SK-N-SH treated with all-trans-retinoic acid at 6 μM for 48 hours (cell line): Measurements from ENCODE around the gene PLA2G4B.

Source experiments
- ARNTL ChIP-seq: fragments of 450-650 bp; formaldehyde crosslinking; IDR thresholded peaks from 2 replicates; pipeline ENCODE4 v1.5.0; 2020; ENCODE audit warnings: low read depth, mild to moderate bottlenecking, moderate library complexity, borderline replicate concordance
- CSDC2 ChIP-seq: fragments of 250-450 bp; sonication (Bioruptor Pico); IDR thresholded peaks from 2 replicates; pipeline ENCODE4 v1.5.0; 2020; ENCODE audit warnings: mild to moderate bottlenecking, moderate library complexity
- ESRRG ChIP-seq: fragments of 250-450 bp; sonication (Bioruptor Pico); IDR thresholded peaks from 2 replicates; pipeline ENCODE4 v1.6.1; 2021; ENCODE audit warnings: mild to moderate bottlenecking
- RARB ChIP-seq: fragments of 250-450 bp; sonication (Bioruptor Pico); IDR thresholded peaks from 2 replicates; pipeline ENCODE4 v1.8.0; 2021; ENCODE audit warnings: mild to moderate bottlenecking, moderate library complexity
- TCF4 ChIP-seq: fragments of 250-450 bp; sonication (Bioruptor Pico); IDR thresholded peaks from 2 replicates; pipeline ENCODE4 v1.8.0; 2021; ENCODE audit warnings: mild to moderate bottlenecking, moderate library complexity, borderline replicate concordance
- ZFP3 ChIP-seq: fragments of 250-450 bp; sonication (Bioruptor Pico); IDR thresholded peaks from 2 replicates; pipeline ENCODE4 v1.5.0; 2020; ENCODE audit warnings: mild to moderate bottlenecking, moderate library complexity
- ZFP30 ChIP-seq: fragments of 450-650 bp; formaldehyde crosslinking; IDR thresholded peaks from 2 replicates; pipeline ENCODE4 v1.5.0; 2022; ENCODE audit warnings: mild to moderate bottlenecking, moderate library complexity
- ZNF70 ChIP-seq: fragments of 450-650 bp; formaldehyde crosslinking; IDR thresholded peaks from 2 replicates; pipeline ENCODE4 v1.5.0; 2020; ENCODE audit warnings: mild to moderate bottlenecking, moderate library complexity
- TF ChIP-seq, protein P1 (sequence below): fragments of 250-450 bp; sonication (Bioruptor Pico); IDR thresholded peaks from 2 replicates; pipeline ENCODE4 v1.5.1; 2021; ENCODE audit warnings: mild to moderate bottlenecking, moderate library complexity
- TF ChIP-seq, protein P2 (sequence below): fragments of 250-450 bp; sonication (Bioruptor Pico); IDR thresholded peaks from 2 replicates; pipeline ENCODE4 v1.8.0; 2021; ENCODE audit warnings: low read depth, mild to moderate bottlenecking, moderate library complexity, borderline replicate concordance

DNA sequence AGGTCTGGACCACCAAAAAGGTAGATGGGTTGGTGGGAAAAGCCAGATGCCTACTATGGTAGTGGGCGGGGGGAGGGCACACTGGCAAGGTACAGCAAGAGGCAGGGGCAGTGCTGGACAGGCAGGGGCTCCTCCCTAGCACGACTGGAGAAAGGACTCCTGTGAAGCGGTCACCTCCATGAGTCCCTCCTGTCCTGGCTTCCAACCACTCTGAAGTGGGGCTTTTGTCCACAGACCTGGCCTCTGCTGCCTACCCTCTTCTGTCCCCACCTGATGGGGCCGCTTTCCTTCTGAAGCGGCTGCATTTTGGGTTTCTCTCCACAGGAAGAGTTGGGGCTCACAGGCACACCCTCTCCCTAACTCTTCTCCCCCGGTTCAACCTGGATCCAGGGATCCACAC lies 57.9 kb downstream of the PLA2G4B start:
- TF ChIP-seq TCF4 (CRISPR knock-in tag) (no peak), ZFP30 (CRISPR knock-in tag) (no peak), ZNF70 (CRISPR knock-in tag) (no peak), RARB (no peak), ESRRG (CRISPR knock-in tag) (no peak), CSDC2 (CRISPR knock-in tag) (no peak), ZFP3 (CRISPR knock-in tag) (no peak), ARNTL (CRISPR knock-in tag) (no peak)
- TF ChIP-seq, protein P1, sequence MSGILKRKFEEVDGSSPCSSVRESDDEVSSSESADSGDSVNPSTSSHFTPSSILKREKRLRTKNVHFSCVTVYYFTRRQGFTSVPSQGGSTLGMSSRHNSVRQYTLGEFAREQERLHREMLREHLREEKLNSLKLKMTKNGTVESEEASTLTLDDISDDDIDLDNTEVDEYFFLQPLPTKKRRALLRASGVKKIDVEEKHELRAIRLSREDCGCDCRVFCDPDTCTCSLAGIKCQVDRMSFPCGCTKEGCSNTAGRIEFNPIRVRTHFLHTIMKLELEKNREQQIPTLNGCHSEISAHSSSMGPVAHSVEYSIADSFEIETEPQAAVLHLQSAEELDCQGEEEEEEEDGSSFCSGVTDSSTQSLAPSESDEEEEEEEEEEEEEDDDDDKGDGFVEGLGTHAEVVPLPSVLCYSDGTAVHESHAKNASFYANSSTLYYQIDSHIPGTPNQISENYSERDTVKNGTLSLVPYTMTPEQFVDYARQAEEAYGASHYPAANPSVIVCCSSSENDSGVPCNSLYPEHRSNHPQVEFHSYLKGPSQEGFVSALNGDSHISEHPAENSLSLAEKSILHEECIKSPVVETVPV (CRISPR knock-in tag), result no peak
- TF ChIP-seq, protein P2, sequence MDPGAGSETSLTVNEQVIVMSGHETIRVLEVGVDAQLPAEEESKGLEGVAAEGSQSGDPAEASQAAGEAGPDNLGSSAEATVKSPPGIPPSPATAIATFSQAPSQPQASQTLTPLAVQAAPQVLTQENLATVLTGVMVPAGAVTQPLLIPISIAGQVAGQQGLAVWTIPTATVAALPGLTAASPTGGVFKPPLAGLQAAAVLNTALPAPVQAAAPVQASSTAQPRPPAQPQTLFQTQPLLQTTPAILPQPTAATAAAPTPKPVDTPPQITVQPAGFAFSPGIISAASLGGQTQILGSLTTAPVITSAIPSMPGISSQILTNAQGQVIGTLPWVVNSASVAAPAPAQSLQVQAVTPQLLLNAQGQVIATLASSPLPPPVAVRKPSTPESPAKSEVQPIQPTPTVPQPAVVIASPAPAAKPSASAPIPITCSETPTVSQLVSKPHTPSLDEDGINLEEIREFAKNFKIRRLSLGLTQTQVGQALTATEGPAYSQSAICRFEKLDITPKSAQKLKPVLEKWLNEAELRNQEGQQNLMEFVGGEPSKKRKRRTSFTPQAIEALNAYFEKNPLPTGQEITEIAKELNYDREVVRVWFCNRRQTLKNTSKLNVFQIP (CRISPR knock-in tag), result no peak
